Kasumi-1 (cell line): ENCODE measurements around the gene ALDOA.

ENCODE experiments used
- DNase-seq, 2 experiments: peaks; one replicate each; lab custom pipeline; 2025; lab: John Stamatoyannopoulos, UW

The ALDOA gene

GRCh38 chr16:30116291-30117207 is 51.0 kb downstream of the ALDOA start:
- no peak for DNase-seq

- no peak for DNase-seq
Observed at GRCh38 chr16:30117768-30118167, 52.2 kb downstream of the ALDOA start.

- no peak for DNase-seq
Observed at GRCh38 chr16:30119428-30119827, 53.9 kb downstream of the ALDOA start.
